Measurements from ENCODE around the gene MACROD1.

MACROD1 gene

GRCh38 chr11:64096835-64097234 is 69.1 kb downstream of the MACROD1 start:
- DNase-seq (ENCODE audit: low spot score), result no peak
- TF ChIP-seq CTCF (IDR thresholded peaks at IDR 0.05; ENCODE audit: extremely low read depth, insufficient read depth, missing control alignments), result no peak
- in situ Hi-C loops (cut with MboI; ENCODE audit: low pct_unique_long_range_greater_than_20kb, low sequenced_read_pairs, unreplicated experiment), result no loop called here

- no peak for TF ChIP-seq CTCF (IDR thresholded peaks at IDR 0.05; ENCODE audit: extremely low read depth, insufficient read depth, missing control alignments)
- no peak for DNase-seq (ENCODE audit: low spot score)
- in situ Hi-C loops (cut with MboI; ENCODE audit: low pct_unique_long_range_greater_than_20kb, low sequenced_read_pairs, unreplicated experiment), result no loop called here
Measured at GRCh38 chr11:64095949-64096348, 70.0 kb downstream of the MACROD1 start.

- TF ChIP-seq CTCF (IDR thresholded peaks at IDR 0.05; ENCODE audit: extremely low read depth, insufficient read depth, missing control alignments), result no peak
- in situ Hi-C loops (cut with MboI; ENCODE audit: low pct_unique_long_range_greater_than_20kb, low sequenced_read_pairs, unreplicated experiment), result no loop called here
- DNase-seq (ENCODE audit: low spot score), result no peak
Measured at GRCh38 chr11:64095273-64095817, 70.6 kb downstream of the MACROD1 start.

- no peak for DNase-seq (ENCODE audit: low spot score)
- TF ChIP-seq CTCF (IDR thresholded peaks at IDR 0.05; ENCODE audit: extremely low read depth, insufficient read depth, missing control alignments), result no peak
- in situ Hi-C loops (cut with MboI; ENCODE audit: low pct_unique_long_range_greater_than_20kb, low sequenced_read_pairs, unreplicated experiment), result no loop called here
Measured at GRCh38 chr11:64094463-64095260, 71.3 kb downstream of the MACROD1 start.

- in situ Hi-C loops (cut with MboI; ENCODE audit: low pct_unique_long_range_greater_than_20kb, low sequenced_read_pairs, unreplicated experiment), result no loop called here
- DNase-seq (ENCODE audit: low spot score), result no peak
- no peak for TF ChIP-seq CTCF (IDR thresholded peaks at IDR 0.05; ENCODE audit: extremely low read depth, insufficient read depth, missing control alignments)
Measured at GRCh38 chr11:64093233-64094039, 72.5 kb downstream of the MACROD1 start.

GRCh38 chr11:64092761-64093136 is 73.2 kb downstream of the MACROD1 start:
- in situ Hi-C loops (cut with MboI; ENCODE audit: low pct_unique_long_range_greater_than_20kb, low sequenced_read_pairs, unreplicated experiment), result no loop called here
- no peak for DNase-seq (ENCODE audit: low spot score)
- TF ChIP-seq CTCF (IDR thresholded peaks at IDR 0.05; ENCODE audit: extremely low read depth, insufficient read depth, missing control alignments), result no peak
